GM21576 (cell line): ENCODE data around the gene SMIM22.
"Not testable (repeated sequence)": the region's sequence is repeated elsewhere in the genome, so short reads cannot be mapped to it uniquely, and the experiment has no call there.

Experiments used
- ATAC-seq: cut with Tn5 transposase; IDR thresholded peaks from one replicate; pipeline ENCODE4 v1.9.1; 2021; ENCODE audit warnings: mild to moderate bottlenecking, moderate library complexity; ENCODE audit not compliant: unreplicated experiment

SMIM22 gene

GRCh38 chr16:4768549-4769305, 26.4 kb upstream of the SMIM22 start:
- ATAC-seq = peak; percentile 47

- ATAC-seq = no peak
These were observed 25.9 kb upstream of the SMIM22 start for GRCh38 chr16:4769306-4769638.

GRCh38 chr16:4771646-4772045, 23.5 kb upstream of the SMIM22 start:
- ATAC-seq = no peak

- ATAC-seq = no peak
These were observed 22.8 kb upstream of the SMIM22 start for GRCh38 chr16:4772351-4772750.

GRCh38 chr16:4775005-4775404, 20.2 kb upstream of the SMIM22 start:
- no peak for ATAC-seq

GRCh38 chr16:4776141-4776705, 18.9 kb upstream of the SMIM22 start:
- no peak for ATAC-seq

GRCh38 chr16:4777339-4778049, 17.7 kb upstream of the SMIM22 start:
- ATAC-seq = no peak

GRCh38 chr16:4778050-4778392, 17.1 kb upstream of the SMIM22 start:
- ATAC-seq = no peak

GRCh38 chr16:4780235-4780634, 14.9 kb upstream of the SMIM22 start:
- ATAC-seq = no peak

- ATAC-seq = no peak
These were observed 11.8 kb upstream of the SMIM22 start for GRCh38 chr16:4783251-4783950.

- no peak for ATAC-seq
These were observed 11.2 kb upstream of the SMIM22 start for GRCh38 chr16:4783951-4784336.

GRCh38 chr16:4784444-4784987, 10.7 kb upstream of the SMIM22 start:
- not testable (repeated sequence) for ATAC-seq

GRCh38 chr16:4785758-4786433, 9.3 kb upstream of the SMIM22 start:
- no peak for ATAC-seq

- no peak for ATAC-seq
These were observed 8.1 kb upstream of the SMIM22 start for GRCh38 chr16:4787068-4787467.

- no peak for ATAC-seq
These were observed 7.3 kb upstream of the SMIM22 start, which contains the start of gene SEPTIN12 for GRCh38 chr16:4787627-4788482. SEPTIN12 (minus strand) TSS chr16:4788345; CDS start chr16:4787645, 700 bp downstream.

- ATAC-seq = no peak
These were observed 6.7 kb upstream of the SMIM22 start for GRCh38 chr16:4788489-4788889.

- ATAC-seq = no peak
These were observed 6.3 kb upstream of the SMIM22 start for GRCh38 chr16:4788910-4789309.

- no peak for ATAC-seq
These were observed 4.9 kb upstream of the SMIM22 start for GRCh38 chr16:4790261-4790660.

GRCh38 chr16:4790871-4791270, 4.3 kb upstream of the SMIM22 start:
- ATAC-seq = no peak

GRCh38 chr16:4792951-4793513, 2.1 kb upstream of the SMIM22 start:
- ATAC-seq = no peak
